ENCODE measurements around the gene ITPR2. TPM values are rescaled to one million over a fixed set of nuclear protein-coding genes. Genes with fewer than 3 reads are reported as not detected.
A peak's percentile ranks its signal among the peaks of the same experiment; 100 is the strongest.

The ITPR2 gene
- total RNA-seq, 1 donor from 2014 or later: 15.8 TPM

GRCh38 chr12:26871985-26872384 lies 39.0 kb upstream of the ITPR2 start:
- H3K27ac ChIP-seq (replicated peaks): no peak overlapping the region
- DNase-seq: no peak
- no peak overlapping the region for H3K4me3 ChIP-seq
- intact Hi-C loops (cut with micrococcal nuclease): no loop called here
- no peaks in the 10 kb centered on the region for H3K27me3 ChIP-seq (ENCODE audit: low read depth)
- peaks cover 20% of the 10 kb centered on the region for H3K4me1 ChIP-seq
- H3K36me3 ChIP-seq: no peaks in the 10 kb centered on the region
- no peaks in the 10 kb centered on the region for H3K9me3 ChIP-seq (replicated peaks)
- TF ChIP-seq, protein P1, sequence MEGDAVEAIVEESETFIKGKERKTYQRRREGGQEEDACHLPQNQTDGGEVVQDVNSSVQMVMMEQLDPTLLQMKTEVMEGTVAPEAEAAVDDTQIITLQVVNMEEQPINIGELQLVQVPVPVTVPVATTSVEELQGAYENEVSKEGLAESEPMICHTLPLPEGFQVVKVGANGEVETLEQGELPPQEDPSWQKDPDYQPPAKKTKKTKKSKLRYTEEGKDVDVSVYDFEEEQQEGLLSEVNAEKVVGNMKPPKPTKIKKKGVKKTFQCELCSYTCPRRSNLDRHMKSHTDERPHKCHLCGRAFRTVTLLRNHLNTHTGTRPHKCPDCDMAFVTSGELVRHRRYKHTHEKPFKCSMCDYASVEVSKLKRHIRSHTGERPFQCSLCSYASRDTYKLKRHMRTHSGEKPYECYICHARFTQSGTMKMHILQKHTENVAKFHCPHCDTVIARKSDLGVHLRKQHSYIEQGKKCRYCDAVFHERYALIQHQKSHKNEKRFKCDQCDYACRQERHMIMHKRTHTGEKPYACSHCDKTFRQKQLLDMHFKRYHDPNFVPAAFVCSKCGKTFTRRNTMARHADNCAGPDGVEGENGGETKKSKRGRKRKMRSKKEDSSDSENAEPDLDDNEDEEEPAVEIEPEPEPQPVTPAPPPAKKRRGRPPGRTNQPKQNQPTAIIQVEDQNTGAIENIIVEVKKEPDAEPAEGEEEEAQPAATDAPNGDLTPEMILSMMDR (IDR thresholded peaks at IDR 0.05; ENCODE audit: borderline replicate concordance): no peak

DNA sequence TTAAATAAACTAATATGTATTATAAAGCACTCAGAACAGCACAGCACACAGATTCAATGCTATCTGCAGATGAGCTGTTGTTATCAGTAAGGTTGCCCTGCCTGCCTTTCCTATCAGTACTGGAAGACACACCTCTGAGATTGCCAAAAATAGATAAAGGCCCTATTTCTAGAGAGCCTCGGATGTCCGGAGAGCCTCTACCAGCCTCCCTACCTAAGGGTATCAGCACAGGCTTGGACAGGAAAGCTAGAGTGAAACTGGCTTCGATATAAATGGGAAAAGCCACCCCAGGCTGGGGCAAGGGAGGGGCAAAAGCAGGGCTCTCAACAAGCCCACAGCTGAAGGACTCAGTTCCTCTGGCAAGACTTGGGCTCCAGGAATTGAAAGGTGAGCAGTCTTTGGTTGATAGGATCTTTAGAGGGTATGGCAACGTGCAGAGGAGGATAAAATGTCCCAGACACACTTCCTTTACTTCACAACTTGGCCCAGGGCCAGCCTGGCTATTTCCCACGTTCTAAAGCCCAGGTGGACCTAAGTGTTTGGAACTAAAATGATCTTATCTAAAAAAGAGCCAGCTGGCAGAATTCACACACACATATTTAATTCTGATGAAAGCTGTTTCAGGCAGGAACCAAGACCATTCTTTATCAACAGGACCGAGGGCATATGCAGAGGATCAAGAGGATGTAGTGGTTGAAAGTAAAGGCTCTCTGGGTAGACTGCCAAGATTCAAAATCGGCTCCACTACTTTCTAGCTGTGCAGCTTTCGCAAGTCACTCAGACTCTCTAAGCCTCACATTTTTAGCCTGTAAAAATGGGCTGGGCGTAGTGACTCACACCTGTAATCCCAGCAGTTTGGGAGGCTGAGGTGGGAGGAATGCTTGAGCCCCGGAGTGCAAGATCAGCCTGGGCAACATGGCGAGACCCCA lies 37.8 kb upstream of the ITPR2 start:
- peak; percentile 36 for DNase-seq
- intact Hi-C loops (cut with micrococcal nuclease): no loop called here
- peaks cover 20% of the 10 kb centered on the region for H3K4me1 ChIP-seq
- no peaks in the 10 kb centered on the region for H3K27me3 ChIP-seq (ENCODE audit: low read depth)
- TF ChIP-seq, protein P1 (IDR thresholded peaks at IDR 0.05; ENCODE audit: borderline replicate concordance): no peak
- H3K4me3 ChIP-seq: no peak overlapping the region
- H3K9me3 ChIP-seq (replicated peaks): no peaks in the 10 kb centered on the region
- H3K36me3 ChIP-seq: no peaks in the 10 kb centered on the region
- peak overlapping the region; percentile 36 for H3K27ac ChIP-seq (replicated peaks)

DNA sequence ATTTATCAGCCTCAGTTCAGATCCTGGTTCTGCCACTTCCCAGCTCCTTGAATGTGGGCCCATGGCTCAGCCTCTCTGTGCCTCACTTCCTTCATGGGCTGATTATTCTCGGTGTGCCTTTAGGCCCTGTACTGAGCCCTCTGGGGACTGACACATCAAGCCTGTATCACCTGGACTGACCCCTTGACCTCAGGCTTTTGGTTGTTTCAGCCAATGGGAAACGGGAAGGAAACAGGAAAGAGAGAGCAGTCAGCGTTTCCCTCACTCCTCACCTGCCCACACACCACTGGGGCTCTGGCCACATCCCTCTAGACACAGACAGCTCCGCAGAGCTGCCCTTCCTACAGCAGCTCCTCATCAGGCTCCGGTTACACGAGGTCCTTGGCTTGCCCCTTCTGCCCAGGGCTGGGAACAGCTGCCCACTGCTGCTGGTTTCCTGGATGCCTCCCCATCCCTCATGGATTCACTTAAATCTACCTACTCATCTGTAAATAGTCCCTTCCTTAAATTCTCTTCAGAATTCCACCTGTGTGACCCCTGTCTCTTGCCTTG lies 37.0 kb upstream of the ITPR2 start:
- no peaks in the 10 kb centered on the region for H3K36me3 ChIP-seq
- H3K27ac ChIP-seq (replicated peaks): peak overlapping the region; percentile 36
- intact Hi-C loops (cut with micrococcal nuclease): no loop called here
- peaks cover 20% of the 10 kb centered on the region for H3K4me1 ChIP-seq
- H3K27me3 ChIP-seq (ENCODE audit: low read depth): no peaks in the 10 kb centered on the region
- no peak overlapping the region for H3K4me3 ChIP-seq
- TF ChIP-seq, protein P1 (IDR thresholded peaks at IDR 0.05; ENCODE audit: borderline replicate concordance): no peak
- no peaks in the 10 kb centered on the region for H3K9me3 ChIP-seq (replicated peaks)
- DNase-seq: no peak

DNA sequence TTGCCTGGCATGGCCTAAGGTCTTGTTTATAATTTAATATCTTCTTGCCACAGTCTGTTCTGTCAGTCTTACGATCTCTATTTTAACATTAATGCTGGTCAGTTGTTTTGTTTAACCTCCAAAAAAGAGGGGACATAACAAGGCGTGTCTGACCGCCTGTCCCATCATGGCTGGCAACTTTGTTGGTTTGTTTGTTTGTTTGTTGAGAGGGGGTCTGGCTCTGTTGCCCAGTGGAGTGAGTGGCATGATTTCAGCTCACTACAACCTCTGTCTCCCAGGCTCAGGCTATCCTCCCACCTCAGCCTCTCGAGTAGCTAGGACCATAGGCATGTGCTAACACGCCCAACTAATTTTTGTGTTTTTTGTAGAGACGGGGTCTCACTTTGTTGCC lies 36.1 kb upstream of the ITPR2 start:
- peaks cover 20% of the 10 kb centered on the region for H3K4me1 ChIP-seq
- H3K27ac ChIP-seq (replicated peaks): no peak overlapping the region
- no peak overlapping the region for H3K4me3 ChIP-seq
- TF ChIP-seq, protein P1 (IDR thresholded peaks at IDR 0.05; ENCODE audit: borderline replicate concordance): no peak
- no peaks in the 10 kb centered on the region for H3K27me3 ChIP-seq (ENCODE audit: low read depth)
- no peaks in the 10 kb centered on the region for H3K36me3 ChIP-seq
- intact Hi-C loops (cut with micrococcal nuclease): no loop called here
- DNase-seq: no peak
- no peaks in the 10 kb centered on the region for H3K9me3 ChIP-seq (replicated peaks)

DNA sequence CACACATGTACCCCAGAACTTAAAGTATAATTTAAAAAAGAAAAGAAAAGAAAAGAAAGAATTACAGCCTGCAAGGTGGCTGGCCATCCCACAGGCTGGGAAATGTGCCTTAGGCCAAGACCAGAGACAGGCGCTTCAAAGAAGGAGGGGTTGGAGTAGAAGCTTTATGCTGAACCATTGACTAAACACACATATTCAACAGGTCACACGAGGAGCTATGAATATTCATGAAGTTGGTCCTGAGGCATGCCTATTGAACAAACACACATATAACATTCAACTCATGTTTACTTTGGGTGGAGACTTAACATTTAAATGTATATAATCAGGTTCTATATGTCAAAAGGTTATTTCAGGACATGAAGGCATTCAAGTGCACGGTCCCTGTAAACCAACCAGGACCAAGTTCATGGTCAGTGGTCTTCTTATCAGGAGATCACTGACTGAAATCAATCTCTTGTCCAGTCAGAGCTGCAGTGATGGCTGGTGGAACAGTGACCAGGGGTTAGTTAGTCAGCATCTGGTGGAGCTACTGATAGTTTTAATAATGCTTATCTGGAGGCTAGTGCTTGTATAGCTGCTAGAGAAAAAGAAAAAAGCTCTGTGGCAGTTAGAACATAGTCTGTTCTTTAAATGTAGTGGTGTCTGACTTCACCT lies 35.6 kb upstream of the ITPR2 start:
- Histone ChIP-seq H3K4me1 (peaks cover 20% of the 10 kb centered on the region), H3K9me3 (replicated peaks) (no peaks in the 10 kb centered on the region), H3K27ac (replicated peaks) (no peak overlapping the region), H3K27me3 (ENCODE audit: low read depth) (no peaks in the 10 kb centered on the region), H3K36me3 (no peaks in the 10 kb centered on the region), H3K4me3 (no peak overlapping the region)
- no peak for DNase-seq
- intact Hi-C loops (cut with micrococcal nuclease): no loop called here
- TF ChIP-seq, protein P1 (IDR thresholded peaks at IDR 0.05; ENCODE audit: borderline replicate concordance): no peak
